Endothelial cell of umbilical vein (primary cell): ENCODE results near the gene CLSTN2. TPM values are rescaled to one million over a fixed set of nuclear protein-coding genes. Genes with fewer than 3 reads are reported as not detected.

Experiments used
- BruUV-seq: library from RNA; stranded (reverse); fragments of 400-500 nt; replicated peaks from 2 replicates; lab custom pipeline; 2021; lab: Mats Ljungman, UMichigan
- CTCF ChIA-PET: fragments of 300-600, 350-600 bp; sonication (Branson Sonifier 250); formaldehyde crosslinking; loops from one replicate; lab custom pipeline; 2021; ENCODE audit warnings: antibody characterized with exemption, inconsistent platforms; lab: Charles Lee
- POLR2A ChIA-PET: fragments of 300-600, 350-600 bp; sonication (Branson Sonifier 250); formaldehyde crosslinking; loops from one replicate; lab custom pipeline; 2021; ENCODE audit warnings: antibody characterized with exemption, inconsistent platforms; lab: Charles Lee
- DNase-seq: peaks from one replicate; pipeline ENCODE4 v3.0.0-alpha.2; 2011; ENCODE audit warnings: low read depth, low spot score
- FAIRE-seq: peaks from 2 replicates; lab custom pipeline; 2011; peaks lifted over from hg19 to GRCh38; lab: Jason Lieb, UNC
- H2AFZ ChIP-seq: 2 replicates; pipeline ENCODE4 v1.6.0; 2012; ENCODE audit warnings: low read depth, low read length, control low read depth, inconsistent platforms
- H3K27ac ChIP-seq: 2 replicates; pipeline ENCODE4 v1.5.1; 2011; ENCODE audit warnings: low read depth, mild to moderate bottlenecking, control low read depth, low read length, moderate library complexity; ENCODE audit not compliant: insufficient read depth
- H3K27me3 ChIP-seq, 2 experiments: 2 replicates each; pipeline versions ENCODE4 v1.6.0 to v1.6.1; 2011; ENCODE audit warnings: low read length in 2 of 2, mixed read lengths in 1 of 2; ENCODE audit not compliant: control insufficient read depth in 2 of 2, insufficient read depth in 2 of 2
- H3K36me3 ChIP-seq, 2 experiments: 2 replicates in 1 of 2; 3 replicates in 1 of 2; pipeline ENCODE4 v1.5.1; 2011; ENCODE audit warnings: low read length in 2 of 2, mild to moderate bottlenecking in 1 of 2, moderate library complexity in 1 of 2; ENCODE audit not compliant: control insufficient read depth in 2 of 2, insufficient read depth in 2 of 2; ENCODE audit errors: extremely low read depth in 1 of 2
- H3K4me1 ChIP-seq: 3 replicates; pipeline ENCODE4 v1.5.1; 2011; ENCODE audit warnings: mild to moderate bottlenecking, low read length; ENCODE audit not compliant: control insufficient read depth, insufficient read depth; ENCODE audit errors: extremely low read depth
- H3K4me2 ChIP-seq: 2 replicates; pipeline ENCODE4 v1.6.1; 2011; ENCODE audit warnings: low read length, control low read depth, mixed read lengths; ENCODE audit not compliant: insufficient read depth
- H3K4me3 ChIP-seq, 3 experiments: fragments of 200-600 bp in 1 of 3; sonication (generic), shearing (Covaris generic) in 1 of 3; replicated peaks in 1 of 3; 2 replicates each; pipeline ENCODE4 v1.5.1; 2011 to 2016; ENCODE audit warnings: control low read depth in 3 of 3, low read length in 3 of 3, mild to moderate bottlenecking in 2 of 3, inconsistent platforms in 1 of 3, low read depth in 1 of 3, moderate library complexity in 1 of 3; ENCODE audit not compliant: insufficient read depth in 1 of 3
- H3K79me2 ChIP-seq: 2 replicates; pipeline ENCODE4 v1.6.0; 2012; ENCODE audit warnings: low read length, inconsistent platforms; ENCODE audit not compliant: control insufficient read depth, insufficient read depth
- H3K9ac ChIP-seq: replicated peaks from 2 replicates; pipeline ENCODE3; 2011; ENCODE audit warnings: low read length, control low read depth; ENCODE audit not compliant: insufficient read depth; ENCODE audit errors: extremely low read depth
- H3K9me1 ChIP-seq: replicated peaks from 3 replicates; pipeline ENCODE4 v1.6.0; 2011; ENCODE audit warnings: mild to moderate bottlenecking, low read length; ENCODE audit not compliant: control insufficient read depth, insufficient read depth; ENCODE audit errors: extremely low read depth
- H3K9me3 ChIP-seq: replicated peaks from 2 replicates; pipeline ENCODE4 v1.5.1; 2012; ENCODE audit warnings: low read length, inconsistent platforms; ENCODE audit not compliant: control insufficient read depth, insufficient read depth
- H4K20me1 ChIP-seq: replicated peaks from 2 replicates; pipeline ENCODE3; 2011; ENCODE audit warnings: mild to moderate bottlenecking, low read length; ENCODE audit not compliant: control insufficient read depth, insufficient read depth; ENCODE audit errors: extremely low read depth
- EZH2 ChIP-seq: IDR thresholded peaks from 2 replicates; pipeline ENCODE4 v1.6.1; 2012; ENCODE audit warnings: borderline replicate concordance, low read depth, mild to moderate bottlenecking, moderate library complexity, low read length, inconsistent platforms; ENCODE audit not compliant: severe bottlenecking
- FOS ChIP-seq: IDR thresholded peaks from 2 replicates; pipeline ENCODE4 v1.6.1; 2011; ENCODE audit warnings: mild to moderate bottlenecking, low read length, moderate library complexity, borderline replicate concordance; ENCODE audit not compliant: insufficient read depth
- GATA2 ChIP-seq: IDR thresholded peaks from 2 replicates; pipeline ENCODE4 v1.7.0; 2011; ENCODE audit warnings: low read depth, mild to moderate bottlenecking, moderate library complexity, mixed read lengths, low read length; ENCODE audit not compliant: insufficient read length, insufficient read depth
- JUN ChIP-seq: IDR thresholded peaks from 2 replicates; pipeline ENCODE4 v1.6.1; 2011; ENCODE audit warnings: borderline replicate concordance, low read depth; ENCODE audit not compliant: insufficient read length, insufficient read depth
- MYC ChIP-seq: IDR thresholded peaks from one replicate; pipeline ENCODE4 v1.6.1; 2011; ENCODE audit warnings: mild to moderate bottlenecking, low read depth, low read length
- POLR2A ChIP-seq: IDR thresholded peaks from 2 replicates; pipeline ENCODE4 v1.6.1; 2012; ENCODE audit warnings: low read depth, mild to moderate bottlenecking, control low read depth, low read length
- POLR2AphosphoS5 ChIP-seq: IDR thresholded peaks from 2 replicates; pipeline ENCODE4 v1.6.1; 2012; ENCODE audit warnings: low read depth, mild to moderate bottlenecking, control low read depth, low read length, moderate library complexity; ENCODE audit not compliant: insufficient read depth
- dilution Hi-C: fragments of 300-500 bp; cut with MboI; formaldehyde crosslinking; loops from one replicate; pipeline ENCODE4 v1.15.0; 2019; ENCODE audit warnings: low sequenced_read_pairs; ENCODE audit not compliant: extremely low pct_ligation_motif_present
- intact Hi-C: fragments of 100-400 bp; cut with micrococcal nuclease; formaldehyde crosslinking; loops from one replicate; pipeline ENCODE4 v1.10.0; 2022
- polyA plus RNA-seq, 4 experiments: library from polyadenylated mRNA; depleted of rRNA in 3 of 4; stranded (reverse) in 3 of 4; unstranded in 1 of 4; fragments of >200 nt; gene quantifications; 2 replicates each; pipeline versions ENCODE4 v1.2.1 to v1.2.3, GENCODE V29; 2011 to 2012; ENCODE audit warnings: missing spikeins in 1 of 4
- total RNA-seq: library from RNA; stranded (reverse); gene quantifications from 2 replicates; pipeline ENCODE4 v1.2.3, GENCODE V29; 2021
- TF ChIP-seq, protein P1 (sequence below), 2 donors: IDR thresholded peaks; 1 replicate in 1 of 2; 2 replicates in 1 of 2; pipeline ENCODE4 v1.5.1; 2011; ENCODE audit warnings: low read length in 2 of 2, mild to moderate bottlenecking in 2 of 2, moderate library complexity in 2 of 2, control low read depth in 1 of 2, inconsistent platforms in 1 of 2, low read depth in 1 of 2; ENCODE audit not compliant: insufficient read depth in 1 of 2; ENCODE audit errors: extremely low read depth in 1 of 2
- TF ChIP-seq, protein P2 (sequence below): IDR thresholded peaks from 2 replicates; pipeline ENCODE4 v1.6.1; 2011; ENCODE audit not compliant: insufficient read depth, insufficient read length

The CLSTN2 gene
- total and polyA plus RNA-seq, 2 donors (not counting 3 experiments of a cell fraction or from before 2014, with no cell fraction given), result 0.26 to 0.38 TPM

DNA sequence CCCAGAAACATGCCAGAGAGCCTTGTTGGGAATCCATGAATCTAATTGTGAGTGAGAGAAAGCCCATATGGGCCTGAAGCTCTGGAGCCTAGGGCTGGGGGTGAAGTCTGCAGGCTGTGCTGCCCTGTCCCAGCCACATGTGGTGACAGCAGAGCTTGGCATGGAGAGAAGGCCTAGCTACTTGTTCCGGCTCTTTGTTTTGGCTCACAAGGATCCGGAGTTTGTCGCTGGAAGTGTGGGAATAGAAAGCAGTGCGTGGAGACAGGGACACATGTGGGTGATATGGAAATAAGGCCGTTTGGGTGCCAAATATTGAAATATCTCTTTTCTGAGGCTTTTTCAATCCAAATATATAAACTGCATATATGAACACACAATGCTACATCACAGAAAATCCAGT lies 78.2 kb downstream of the CLSTN2 start:
- BruUV-seq, result no TSS peak
- ChIA-PET POLR2A (no interaction called here), CTCF (no interaction called here)
- no peak overlapping the region for H3K9ac ChIP-seq
- no peak for DNase-seq
- H3K79me2 ChIP-seq, result no peaks in the 10 kb centered on the region
- H3K4me1 ChIP-seq, result no peaks in the 10 kb centered on the region
- TF ChIP-seq EZH2 (no peak), GATA2 (no peak), MYC (no peak), JUN (no peak), FOS (no peak), POLR2AphosphoS5 (no peak), POLR2A (no peak)
- TF ChIP-seq, protein P1, sequence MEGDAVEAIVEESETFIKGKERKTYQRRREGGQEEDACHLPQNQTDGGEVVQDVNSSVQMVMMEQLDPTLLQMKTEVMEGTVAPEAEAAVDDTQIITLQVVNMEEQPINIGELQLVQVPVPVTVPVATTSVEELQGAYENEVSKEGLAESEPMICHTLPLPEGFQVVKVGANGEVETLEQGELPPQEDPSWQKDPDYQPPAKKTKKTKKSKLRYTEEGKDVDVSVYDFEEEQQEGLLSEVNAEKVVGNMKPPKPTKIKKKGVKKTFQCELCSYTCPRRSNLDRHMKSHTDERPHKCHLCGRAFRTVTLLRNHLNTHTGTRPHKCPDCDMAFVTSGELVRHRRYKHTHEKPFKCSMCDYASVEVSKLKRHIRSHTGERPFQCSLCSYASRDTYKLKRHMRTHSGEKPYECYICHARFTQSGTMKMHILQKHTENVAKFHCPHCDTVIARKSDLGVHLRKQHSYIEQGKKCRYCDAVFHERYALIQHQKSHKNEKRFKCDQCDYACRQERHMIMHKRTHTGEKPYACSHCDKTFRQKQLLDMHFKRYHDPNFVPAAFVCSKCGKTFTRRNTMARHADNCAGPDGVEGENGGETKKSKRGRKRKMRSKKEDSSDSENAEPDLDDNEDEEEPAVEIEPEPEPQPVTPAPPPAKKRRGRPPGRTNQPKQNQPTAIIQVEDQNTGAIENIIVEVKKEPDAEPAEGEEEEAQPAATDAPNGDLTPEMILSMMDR (IDR thresholded peaks at IDR 0.05; ENCODE audit: extremely low read depth in 1 of 2, insufficient read depth in 1 of 2, low read depth in 1 of 2, low read length in 2 of 2), result no peak
- TF ChIP-seq, protein P2, sequence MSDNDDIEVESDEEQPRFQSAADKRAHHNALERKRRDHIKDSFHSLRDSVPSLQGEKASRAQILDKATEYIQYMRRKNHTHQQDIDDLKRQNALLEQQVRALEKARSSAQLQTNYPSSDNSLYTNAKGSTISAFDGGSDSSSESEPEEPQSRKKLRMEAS, result no peak
- H3K9me3 ChIP-seq, result no peaks in the 10 kb centered on the region
- H3K4me3 ChIP-seq, result no peak overlapping the region
- intact Hi-C loops (no loop called here), dilution Hi-C loops (no loop called here)
- H3K4me2 ChIP-seq, result no peak overlapping the region
- no peaks in the 10 kb centered on the region for H3K36me3 ChIP-seq
- no peaks in the 10 kb centered on the region for H3K27me3 ChIP-seq
- H3K9me1 ChIP-seq, result no peaks in the 10 kb centered on the region
- no peak overlapping the region for H2AFZ ChIP-seq
- H4K20me1 ChIP-seq, result no peaks in the 10 kb centered on the region
- no peak for FAIRE-seq
- H3K27ac ChIP-seq, result no peak overlapping the region
